GM12864 (cell line): ENCODE results near the gene HLA-C.
"Not testable (repeated sequence)": the region's sequence is repeated elsewhere in the genome, so short reads cannot be mapped to it uniquely, and the experiment has no call there.

Experiments used
- DNase-seq: peaks from one replicate; pipeline ENCODE4 v3.0.0-alpha.2; 2011; ENCODE audit warnings: low read depth
- H3K4me3 ChIP-seq: 2 replicates; pipeline ENCODE4 v1.5.1; 2011; ENCODE audit warnings: mild to moderate bottlenecking, low read depth, low read length, control low read depth
- TF ChIP-seq, protein P1 (sequence below): IDR thresholded peaks from 2 replicates; pipeline ENCODE4 v1.5.1; 2011; ENCODE audit warnings: low read depth, mild to moderate bottlenecking, moderate library complexity, low read length, control low read depth, inconsistent platforms; ENCODE audit errors: missing control alignments

The HLA-C gene

GRCh38 chr6:31293343-31293742 lies 21.5 kb upstream of the HLA-C start:
- H3K4me3 ChIP-seq = no peak overlapping the region
- TF ChIP-seq, protein P1, sequence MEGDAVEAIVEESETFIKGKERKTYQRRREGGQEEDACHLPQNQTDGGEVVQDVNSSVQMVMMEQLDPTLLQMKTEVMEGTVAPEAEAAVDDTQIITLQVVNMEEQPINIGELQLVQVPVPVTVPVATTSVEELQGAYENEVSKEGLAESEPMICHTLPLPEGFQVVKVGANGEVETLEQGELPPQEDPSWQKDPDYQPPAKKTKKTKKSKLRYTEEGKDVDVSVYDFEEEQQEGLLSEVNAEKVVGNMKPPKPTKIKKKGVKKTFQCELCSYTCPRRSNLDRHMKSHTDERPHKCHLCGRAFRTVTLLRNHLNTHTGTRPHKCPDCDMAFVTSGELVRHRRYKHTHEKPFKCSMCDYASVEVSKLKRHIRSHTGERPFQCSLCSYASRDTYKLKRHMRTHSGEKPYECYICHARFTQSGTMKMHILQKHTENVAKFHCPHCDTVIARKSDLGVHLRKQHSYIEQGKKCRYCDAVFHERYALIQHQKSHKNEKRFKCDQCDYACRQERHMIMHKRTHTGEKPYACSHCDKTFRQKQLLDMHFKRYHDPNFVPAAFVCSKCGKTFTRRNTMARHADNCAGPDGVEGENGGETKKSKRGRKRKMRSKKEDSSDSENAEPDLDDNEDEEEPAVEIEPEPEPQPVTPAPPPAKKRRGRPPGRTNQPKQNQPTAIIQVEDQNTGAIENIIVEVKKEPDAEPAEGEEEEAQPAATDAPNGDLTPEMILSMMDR = no peak
- DNase-seq = no peak

- H3K4me3 ChIP-seq = no peak overlapping the region
- DNase-seq = no peak
- TF ChIP-seq, protein P1 = no peak
These were observed 17.9 kb upstream of the HLA-C start for GRCh38 chr6:31289788-31290187.

DNA sequence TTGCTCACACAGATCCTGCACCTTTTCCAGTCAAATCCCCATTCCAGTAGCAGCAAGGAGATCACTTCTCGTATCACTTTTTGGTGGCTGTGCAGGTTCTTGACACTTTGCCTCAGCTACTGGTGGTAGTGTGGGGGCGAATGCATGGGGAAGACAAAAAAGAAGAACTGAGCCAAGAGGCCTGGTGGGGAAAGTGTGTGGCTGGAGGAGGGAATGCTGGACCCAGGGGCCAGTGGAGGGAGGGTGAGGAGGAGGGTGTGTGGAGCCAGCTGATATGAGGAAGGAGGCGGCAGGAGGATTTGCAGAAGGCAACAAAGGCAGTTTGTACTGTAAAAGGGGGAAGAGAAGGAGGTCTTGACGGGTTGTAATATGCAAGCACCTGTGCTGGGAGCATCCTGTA lies 15.7 kb upstream of the HLA-C start:
- TF ChIP-seq, protein P1 = no peak
- H3K4me3 ChIP-seq = no peak overlapping the region
- DNase-seq = no peak

GRCh38 chr6:31285982-31286381 lies 14.1 kb upstream of the HLA-C start:
- TF ChIP-seq, protein P1 = no peak
- no peak overlapping the region for H3K4me3 ChIP-seq
- no peak for DNase-seq

DNA sequence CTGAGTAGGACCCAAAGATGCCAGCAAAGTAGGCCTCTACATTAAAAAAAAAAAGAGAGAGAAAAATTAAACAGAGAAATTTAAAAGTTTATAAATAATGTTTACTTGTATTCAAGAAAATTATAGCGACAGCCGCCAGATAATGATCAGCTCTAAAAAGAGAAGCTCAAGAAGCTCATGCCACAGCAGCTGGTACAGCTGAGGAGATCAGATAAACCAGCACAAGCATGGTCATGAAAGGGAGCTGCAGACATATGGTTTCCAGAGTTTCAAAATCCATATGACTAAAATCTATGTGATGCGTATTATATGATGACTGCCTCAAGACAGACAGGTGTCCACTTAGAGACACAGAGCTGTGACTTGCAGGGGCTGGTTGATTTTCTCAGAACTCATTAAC lies 13.6 kb upstream of the HLA-C start:
- DNase-seq = no peak
- no peak overlapping the region for H3K4me3 ChIP-seq
- TF ChIP-seq, protein P1 = no peak

DNA sequence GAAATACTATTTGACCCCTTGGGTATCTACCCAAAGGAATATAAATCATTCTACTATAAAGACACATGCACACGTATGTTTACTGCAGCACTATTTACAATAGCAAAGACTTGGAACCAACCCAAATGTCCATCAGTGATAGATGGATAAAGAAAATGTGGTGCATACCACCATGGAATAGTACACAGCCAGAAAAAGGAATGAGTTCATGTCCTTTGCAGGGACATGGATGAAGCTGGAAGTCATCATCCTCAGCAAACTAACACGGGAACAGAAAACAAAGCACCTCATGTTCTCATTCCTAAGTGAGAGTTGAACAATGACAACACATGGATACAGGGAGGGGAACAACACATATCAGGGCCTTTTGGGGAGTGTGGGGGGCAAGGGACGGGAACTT lies 7.8 kb upstream of the HLA-C start:
- H3K4me3 ChIP-seq, DNase-seq: not testable (repeated sequence)

GRCh38 chr6:31272836-31273626 lies 1.1 kb upstream of the HLA-C start:
- peak overlapping the region; percentile 97; the same call in 1 of the 2 replicates for H3K4me3 ChIP-seq
- no peak for DNase-seq
- TF ChIP-seq, protein P1 = no peak
